HFF-Myc (cell line): ENCODE data around the gene ZNF319.

ENCODE experiments used
- DNase-seq: peaks from one replicate; pipeline ENCODE4 v3.0.0-alpha.2; 2011; ENCODE audit warnings: low read depth; ENCODE audit errors: extremely low read depth
- H3K4me3 ChIP-seq: replicated peaks from 2 replicates; pipeline ENCODE4 v1.5.1; 2011; ENCODE audit warnings: low read depth, mild to moderate bottlenecking, control low read depth, low read length
- CTCF ChIP-seq: IDR thresholded peaks from 2 replicates; pipeline ENCODE4 v1.5.1; 2012; ENCODE audit warnings: mild to moderate bottlenecking, low read depth, low read length, control low read depth; ENCODE audit errors: missing control alignments

ZNF319 gene

GRCh38 chr16:57949595-57950238 is 50.8 kb downstream of the ZNF319 start:
- no peak overlapping the region for H3K4me3 ChIP-seq
- no peak for DNase-seq

DNA sequence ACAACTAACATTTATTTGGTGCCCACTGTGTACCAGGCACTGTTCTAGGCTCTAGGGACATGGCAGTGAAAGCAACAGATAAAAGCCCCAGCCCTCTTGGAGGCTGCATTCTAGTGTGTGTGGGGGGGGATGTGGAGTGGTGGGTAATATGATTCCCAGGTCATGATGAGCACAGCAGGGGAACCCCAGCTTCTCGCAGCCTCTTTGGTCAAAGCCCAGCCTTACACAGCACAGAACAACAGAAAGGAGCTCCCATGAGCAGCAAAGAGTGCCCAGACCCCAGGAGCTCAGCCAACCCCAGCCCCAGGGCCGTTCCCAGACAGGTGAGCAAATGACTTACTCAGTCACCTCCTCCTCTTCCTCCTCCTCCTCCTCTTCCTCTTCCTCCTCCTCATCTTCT is 51.5 kb downstream of the ZNF319 start:
- TF ChIP-seq CTCF, result no peak
- no peak for DNase-seq
- H3K4me3 ChIP-seq, result no peak overlapping the region

More at GRCh38 chr16:57949595-57950238, 50.8 kb downstream of the ZNF319 start:
- TF ChIP-seq CTCF, result no peak

DNA sequence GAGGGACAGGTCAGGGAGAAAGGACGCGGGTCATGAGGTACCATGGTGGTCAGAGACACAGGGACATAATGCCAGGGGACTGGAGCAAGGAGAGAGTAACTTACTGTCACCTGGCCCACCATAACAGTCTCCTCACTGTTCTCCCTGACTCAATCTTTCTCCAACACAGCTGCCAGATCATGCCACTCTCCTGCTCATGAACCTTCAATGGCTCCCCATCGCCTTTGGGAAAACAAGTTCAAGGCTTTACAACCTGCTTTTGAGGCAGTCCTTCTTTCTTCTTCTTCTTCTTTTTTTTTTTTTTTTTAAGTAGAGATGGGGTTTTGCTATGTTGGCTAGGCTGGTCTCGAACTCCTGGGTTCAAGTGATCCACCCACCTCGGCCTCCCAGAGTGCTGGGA is 52.4 kb downstream of the ZNF319 start:
- H3K4me3 ChIP-seq, result no peak overlapping the region
- TF ChIP-seq CTCF, result no peak
- no peak for DNase-seq

- DNase-seq, result no peak
- no peak overlapping the region for H3K4me3 ChIP-seq
- no peak for TF ChIP-seq CTCF
These were observed 53.2 kb downstream of the ZNF319 start for GRCh38 chr16:57947261-57947660.

- no peak for DNase-seq
- no peak overlapping the region for H3K4me3 ChIP-seq
- TF ChIP-seq CTCF, result no peak
These were observed 54.2 kb downstream of the ZNF319 start for GRCh38 chr16:57946181-57946801.

DNA sequence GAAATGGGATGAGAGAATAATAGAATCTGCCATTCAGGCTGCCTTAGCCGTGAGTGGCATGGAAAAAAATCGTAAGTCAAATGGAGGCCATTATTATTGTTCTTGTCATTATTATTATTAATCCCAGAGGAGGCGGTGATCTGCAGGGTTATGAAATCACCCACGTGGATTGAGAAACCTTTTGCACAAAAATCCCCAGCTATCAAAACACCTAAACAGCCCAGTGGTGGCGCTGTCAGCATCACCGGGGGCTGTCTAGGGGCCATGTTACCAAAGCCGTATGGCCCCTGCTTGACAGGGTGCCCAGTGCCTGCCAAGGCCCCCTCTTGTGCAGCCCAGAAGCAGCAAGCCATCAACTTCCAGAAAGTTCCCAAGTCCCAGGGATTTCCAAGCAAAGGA is 54.7 kb downstream of the ZNF319 start:
- TF ChIP-seq CTCF, result peak; percentile 23
- no peak overlapping the region for H3K4me3 ChIP-seq
- no peak for DNase-seq
